Heart left ventricle (tissue), 16 donors: ENCODE measurements around the gene RHOH. TPM values are rescaled to one million over a fixed set of nuclear protein-coding genes. Genes with fewer than 3 reads are reported as not detected.

Source experiments
- ATAC-seq, 4 donors: fragments of 200-7000 bp; cut with Tn5 transposase; one replicate each; pipeline ENCODE4 v1.9.1; 2020 to 2022; ENCODE audit warnings: moderate library complexity in 4 of 4, mild to moderate bottlenecking in 3 of 4, moderate number of reproducible peaks in 1 of 4
- DNase-seq, 5 donors: peaks; one replicate each; pipeline ENCODE4 v3.0.0-alpha.2; 2020
- H3K27ac ChIP-seq, 12 donors: fragments of 200-600 bp; sonication (generic) in 4 of 12; one replicate each; pipeline versions ENCODE4 v1.5.0 to v1.8.0; 2016 to 2022; ENCODE audit warnings: mild to moderate bottlenecking in 2 of 12
- H3K27me3 ChIP-seq, 9 donors: fragments of 200-600 bp; sonication (generic) in 2 of 9; one replicate each; pipeline versions ENCODE4 v1.5.1 to v1.8.0; 2016 to 2022; ENCODE audit warnings: mild to moderate bottlenecking in 3 of 9
- H3K36me3 ChIP-seq, 9 donors: fragments of 200-600 bp; sonication (generic) in 2 of 9; one replicate each; pipeline versions ENCODE4 v1.5.0 to v1.8.0; 2018 to 2022; ENCODE audit warnings: mild to moderate bottlenecking in 2 of 9
- H3K4me1 ChIP-seq, 12 donors: fragments of 200-600 bp; sonication (generic) in 4 of 12; one replicate each; pipeline versions ENCODE4 v1.5.0 to v1.8.0; 2016 to 2022; ENCODE audit warnings: mild to moderate bottlenecking in 3 of 12
- H3K4me3 ChIP-seq, 12 donors: fragments of 200-600 bp; sonication (generic) in 4 of 12; one replicate each; pipeline versions ENCODE4 v1.5.0 to v1.8.0; 2017 to 2022; ENCODE audit warnings: mild to moderate bottlenecking in 9 of 12, moderate library complexity in 4 of 12
- H3K9me3 ChIP-seq, 12 donors: fragments of 200-600 bp; sonication (generic) in 4 of 12; one replicate each; pipeline versions ENCODE4 v1.5.0 to v1.8.0; 2016 to 2022; ENCODE audit warnings: mild to moderate bottlenecking in 1 of 12
- CTCF ChIP-seq, 12 donors: fragments of 200-600 bp; sonication (generic) in 4 of 12; IDR thresholded peaks; one replicate each; pipeline versions ENCODE4 v1.5.0 to v1.8.0; 2018 to 2022; ENCODE audit warnings: antibody characterized with exemption in 12 of 12, mild to moderate bottlenecking in 5 of 12
- POLR2A ChIP-seq, 2 donors: fragments of 450-650 bp; IDR thresholded peaks; one replicate each; pipeline ENCODE4 v1.6.1; 2017; ENCODE audit warnings: antibody characterized with exemption in 2 of 2, mild to moderate bottlenecking in 2 of 2, moderate library complexity in 2 of 2
- WGBS, 4 donors: extraction: QIAGEN DNeasy Blood & Tissue Kit in 2 of 4; methylation state at CpG; one replicate each; pipeline versions ENCODE4 v1.1.5 to v1.1.7; 2013 to 2018; 5-methylcytosine and 5-hydroxymethylcytosine counted together
- intact Hi-C, 10 donors: fragments of 100-400 bp; cut with DNase I; formaldehyde crosslinking; loops; one replicate each; pipeline versions ENCODE4 v1.11.1 to v1.14.2; 2022
- polyA plus RNA-seq, 2 donors: library from polyadenylated mRNA; stranded (reverse); fragments of 200-250 nt; gene quantifications; one replicate each; pipeline ENCODE4 v1.2.3, GENCODE V29; 2013
- total RNA-seq, 9 donors: library from RNA; depleted of rRNA in 2 of 9; stranded (reverse); fragments of >200 nt in 2 of 9; fragmentation: NEBNext Ultra II Directional in 3 of 9; extraction: Animal tissue kit (Norgen Biotek cat#: 25700) in 3 of 9; gene quantifications; one replicate each; pipeline versions ENCODE4 v1.1.0 to v1.2.4, GENCODE V29; 2016 to 2023
- donor health status: ischemic (EF 13 %, LVEDD 7.1; RV severe dilation, severe dysfunction).
- donor health status: healthy with polysubstance abuse.
- donor health status: DM: no; HTN: yes; CAD: no.
- donor health status: DM: no; HTN: no; CAD: no.
- donor health status: ischemic (EF 25% LVEDD 6.9; RV normal size, moderate dysfunction).
- donor health status: ischemic (EF 25% LVEDD 5.7; RV mildly dilated, moderate dysfunction).
- donor health status: healthy.
- donor health status: DM: yes; HTN: yes; CAD: no.
- donor health status: ischemic (EF 35%, LVEDD 5.7; RV mildly dilated, moderate dysfunction).
- donor health status: nonischemic (EF 11% LVEDD 7.7; RV severe dilation, severe dysfunction).
- donor health status: DM: yes; HTN: yes; CAD: no.
- donor health status: PGD.
- donor health status: ischemic (EF 29% LVEDD 5.4; RV normal size, mild dysfunction).
- donor health status: nonischemic (EF 23%, LVEDD 6.1; RV moderate dilation, normal function).

Gene RHOH
- total and polyA plus RNA-seq, 11 donors = 0.30 to 6.6 (median 0.59) TPM; not detected in 5

- Histone ChIP-seq H3K36me3 (no peaks in the 10 kb centered on the region), H3K4me3 (no peak overlapping the region), H3K4me1 (peaks cover 0 to 35% (median 0%) of the 10 kb centered on the region in 12 donors), H3K9me3 (no peaks in the 10 kb centered on the region), H3K27me3 (no peaks in the 10 kb centered on the region), H3K27ac (no peak overlapping the region)
- intact Hi-C loops = no loop called here
- WGBS, 4 donors = 90 to 94% (median 93%) methylated on average over 7 of the region's 7 CpGs
- ATAC-seq (no peak), DNase-seq (no peak)
- no peak for TF ChIP-seq CTCF (IDR thresholded peaks at IDR 0.05)
- no peak for TF ChIP-seq POLR2A (IDR thresholded peaks at IDR 0.05)
These were observed 17.2 kb downstream of the RHOH start for GRCh38 chr4:40214038-40214437.

- WGBS, 4 donors = 86 to 92% (median 89%) methylated on average over 9 of the region's 9 CpGs
- DNase-seq (no peak), ATAC-seq (no peak)
- H3K4me3 ChIP-seq = no peak overlapping the region
- no peak overlapping the region for H3K27ac ChIP-seq
- H3K27me3 ChIP-seq = no peaks in the 10 kb centered on the region
- H3K9me3 ChIP-seq = no peaks in the 10 kb centered on the region
- intact Hi-C loops = no loop called here
- TF ChIP-seq CTCF (IDR thresholded peaks at IDR 0.05) (no peak), POLR2A (IDR thresholded peaks at IDR 0.05) (no peak)
- no peaks in the 10 kb centered on the region for H3K36me3 ChIP-seq
- peaks cover 0 to 35% (median 0%) of the 10 kb centered on the region in 12 donors for H3K4me1 ChIP-seq
These were observed 18.0 kb downstream of the RHOH start for GRCh38 chr4:40214661-40215418.

- peaks cover 0 to 26% (median 0%) of the 10 kb centered on the region in 12 donors for H3K4me1 ChIP-seq
- intact Hi-C loops = no loop called here
- peaks cover 0 to under 1% (median 0%) of the 10 kb centered on the region in 12 donors for H3K9me3 ChIP-seq
- no peaks in the 10 kb centered on the region for H3K36me3 ChIP-seq
- TF ChIP-seq POLR2A (IDR thresholded peaks at IDR 0.05) = no peak
- TF ChIP-seq CTCF (IDR thresholded peaks at IDR 0.05) = no peak
- ATAC-seq (no peak), DNase-seq (no peak)
- H3K27me3 ChIP-seq = no peaks in the 10 kb centered on the region
- H3K4me3 ChIP-seq = no peak overlapping the region
- 67 to 73% (median 69%) methylated on average over 4 of the region's 4 CpGs for WGBS, 4 donors
- H3K27ac ChIP-seq = no peak overlapping the region
These were observed 20.0 kb downstream of the RHOH start for GRCh38 chr4:40216622-40217366.

- 79 to 86% (median 82%) methylated on average over 1 of the region's 1 CpG for WGBS, 4 donors
- TF ChIP-seq CTCF (IDR thresholded peaks at IDR 0.05) (no peak), POLR2A (IDR thresholded peaks at IDR 0.05) (no peak)
- no peaks in the 10 kb centered on the region for H3K27me3 ChIP-seq
- DNase-seq = no peak
- H3K9me3 ChIP-seq = peaks cover 0 to 14% (median 0%) of the 10 kb centered on the region in 12 donors
- H3K27ac ChIP-seq = no peak overlapping the region
- intact Hi-C loops = no loop called here
- no peak for ATAC-seq
- H3K4me1 ChIP-seq = peaks cover 0 to 13% (median 0%) of the 10 kb centered on the region in 12 donors
- no peak overlapping the region for H3K4me3 ChIP-seq
- H3K36me3 ChIP-seq = no peaks in the 10 kb centered on the region
These were observed 24.9 kb downstream of the RHOH start for GRCh38 chr4:40221744-40222143.
